Hepatocyte (in vitro differentiated cells): ENCODE data around the gene FAM181A. TPM values are rescaled to one million over a fixed set of nuclear protein-coding genes. Genes with fewer than 3 reads are reported as not detected.

Experiments
- DNase-seq: peaks from one replicate; pipeline ENCODE4 v3.0.0-alpha.2; 2016; ENCODE audit warnings: low spot score
- H2AFZ ChIP-seq: fragments of 200-600 bp; sonication (generic); 2 replicates; pipeline ENCODE4 v1.6.0; 2016; ENCODE audit warnings: antibody characterized with exemption, mild to moderate bottlenecking
- H3K27ac ChIP-seq: fragments of 200-600 bp; sonication (generic); 2 replicates; pipeline ENCODE4 v1.5.1; 2016; ENCODE audit warnings: mild to moderate bottlenecking
- H3K27me3 ChIP-seq: fragments of 200-600 bp; sonication (generic); 2 replicates; pipeline ENCODE4 v1.6.1; 2016
- H3K36me3 ChIP-seq: fragments of 200-600 bp; sonication (generic); replicated peaks from 2 replicates; pipeline ENCODE4 v1.5.1; 2016; ENCODE audit warnings: low read depth; ENCODE audit not compliant: insufficient read depth
- H3K4me1 ChIP-seq: fragments of 200-600 bp; sonication (generic); 2 replicates; pipeline ENCODE4 v1.5.1; 2016; ENCODE audit warnings: mild to moderate bottlenecking, moderate library complexity; ENCODE audit not compliant: insufficient read depth
- H3K4me2 ChIP-seq: fragments of 200-600 bp; sonication (generic); 2 replicates; pipeline ENCODE4 v1.6.0; 2016
- H3K4me3 ChIP-seq: fragments of 200-600 bp; sonication (generic); 2 replicates; pipeline ENCODE4 v1.5.1; 2016; ENCODE audit warnings: mild to moderate bottlenecking
- H3K79me2 ChIP-seq: fragments of 200-600 bp; sonication (generic); 2 replicates; pipeline ENCODE4 v1.6.0; 2017; ENCODE audit warnings: mild to moderate bottlenecking
- H3K9me2 ChIP-seq: fragments of 200-600 bp; sonication (generic); replicated peaks from 2 replicates; pipeline ENCODE4 v1.6.0; 2017; ENCODE audit warnings: mild to moderate bottlenecking; ENCODE audit not compliant: insufficient read depth
- H3K9me3 ChIP-seq: fragments of 200-600 bp; sonication (generic); 2 replicates; pipeline ENCODE4 v1.5.1; 2016; ENCODE audit warnings: low read depth, mild to moderate bottlenecking
- H4K20me1 ChIP-seq: fragments of 200-600 bp; sonication (generic); 2 replicates; pipeline ENCODE4 v1.6.0; 2016; ENCODE audit warnings: mild to moderate bottlenecking; ENCODE audit not compliant: insufficient read depth, poor library complexity, severe bottlenecking
- CTCF ChIP-seq: fragments of 200-600 bp; sonication (generic); IDR thresholded peaks from 2 replicates; pipeline ENCODE4 v1.5.1; 2016; ENCODE audit warnings: antibody characterized with exemption, mild to moderate bottlenecking; ENCODE audit not compliant: poor library complexity
- EZH2 ChIP-seq: fragments of 200-600 bp; sonication (generic); IDR thresholded peaks from 2 replicates; pipeline ENCODE4 v1.6.1; 2016; ENCODE audit warnings: antibody characterized with exemption, mild to moderate bottlenecking, borderline replicate concordance
- EZH2phosphoT487 ChIP-seq: fragments of 200-600 bp; sonication (generic); IDR thresholded peaks from one replicate; pipeline ENCODE4 v1.6.1; 2018; ENCODE audit warnings: antibody characterized with exemption, mild to moderate bottlenecking, low read depth, moderate library complexity; ENCODE audit not compliant: unreplicated experiment, severe bottlenecking
- WGBS: methylation state at CpG from one replicate; pipeline ENCODE4 v1.1.6; 2016; ENCODE audit warnings: low lambda C conversion rate; ENCODE audit errors: missing lambda C conversion rate; 5-methylcytosine and 5-hydroxymethylcytosine counted together
- polyA plus RNA-seq: library from polyadenylated mRNA; unstranded; fragments of >200 nt; fragmentation: Nextera tagmentation; extraction: Ambion mirVana; gene quantifications from 2 replicates; pipeline ENCODE4 v1.2.1, GENCODE V29; 2016
- total RNA-seq: library from RNA; depleted of rRNA; stranded (reverse); fragments of >200 nt; gene quantifications from 2 replicates; pipeline ENCODE4 v1.2.3, GENCODE V29; 2014

The FAM181A gene
- total and polyA plus RNA-seq, 2 experiments from 2014 or later = not detected

GRCh38 chr14:93944348-93945069 is 17.4 kb downstream of the FAM181A start:
- H3K27ac ChIP-seq = no peak overlapping the region

GRCh38 chr14:93945070-93945399 is 17.9 kb downstream of the FAM181A start:
- H3K79me2 ChIP-seq = no peaks in the 10 kb centered on the region
- no peaks in the 10 kb centered on the region for H4K20me1 ChIP-seq
- TF ChIP-seq EZH2phosphoT487 = no peak
- no peak for TF ChIP-seq CTCF
- no peak for TF ChIP-seq EZH2
- H3K4me3 ChIP-seq = no peak overlapping the region
- H3K27me3 ChIP-seq = no peaks in the 10 kb centered on the region
- H3K4me2 ChIP-seq = no peak overlapping the region
- no peak overlapping the region for H3K27ac ChIP-seq
- no peak overlapping the region for H2AFZ ChIP-seq
- no peak for DNase-seq
- no peaks in the 10 kb centered on the region for H3K9me2 ChIP-seq
- H3K36me3 ChIP-seq = no peaks in the 10 kb centered on the region
- 89% methylated on average over 5 of the region's 5 CpGs for WGBS
- peaks cover 3% of the 10 kb centered on the region for H3K4me1 ChIP-seq
- H3K9me3 ChIP-seq = no peaks in the 10 kb centered on the region

More at GRCh38 chr14:93944348-93945069, 17.4 kb downstream of the FAM181A start:
- no peaks in the 10 kb centered on the region for H3K9me2 ChIP-seq
- 89% methylated on average over 13 of the region's 16 CpGs for WGBS
- H3K4me2 ChIP-seq = no peak overlapping the region
- H4K20me1 ChIP-seq = no peaks in the 10 kb centered on the region
- no peak for TF ChIP-seq EZH2
- no peak for TF ChIP-seq EZH2phosphoT487
- TF ChIP-seq CTCF = no peak
- H3K4me1 ChIP-seq = peaks cover 3% of the 10 kb centered on the region
- no peak overlapping the region for H3K4me3 ChIP-seq
- H3K36me3 ChIP-seq = no peaks in the 10 kb centered on the region
- no peak for DNase-seq
- no peaks in the 10 kb centered on the region for H3K27me3 ChIP-seq
- no peaks in the 10 kb centered on the region for H3K9me3 ChIP-seq
- no peak overlapping the region for H2AFZ ChIP-seq
- H3K79me2 ChIP-seq = no peaks in the 10 kb centered on the region

DNA sequence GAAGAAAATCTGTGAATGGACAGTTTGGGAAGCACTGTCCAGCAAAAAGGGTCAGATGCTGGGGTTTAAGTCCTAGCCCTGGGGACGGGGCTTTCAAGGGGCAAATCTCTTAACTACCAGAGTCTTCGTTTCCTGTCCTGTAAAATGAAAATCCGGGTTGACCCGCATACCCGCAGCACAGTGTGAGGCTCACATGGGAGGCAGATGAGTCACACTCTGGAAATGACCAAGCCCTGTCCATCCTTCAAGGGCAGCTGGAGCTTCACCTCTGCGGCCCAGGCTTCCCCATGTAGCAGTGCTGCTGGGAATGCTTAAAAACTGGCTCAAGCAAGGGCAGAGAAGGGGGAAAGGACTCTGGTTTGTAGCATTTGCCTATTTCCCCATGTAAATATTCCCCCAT is 19.0 kb downstream of the FAM181A start:
- H3K9me2 ChIP-seq = no peaks in the 10 kb centered on the region
- DNase-seq = peak; percentile 42
- H3K4me1 ChIP-seq = peaks cover 3% of the 10 kb centered on the region
- H3K27me3 ChIP-seq = no peaks in the 10 kb centered on the region
- H2AFZ ChIP-seq = no peak overlapping the region
- H3K36me3 ChIP-seq = no peaks in the 10 kb centered on the region
- H3K79me2 ChIP-seq = no peaks in the 10 kb centered on the region
- peak overlapping the region; percentile 88 for H3K27ac ChIP-seq
- H4K20me1 ChIP-seq = no peaks in the 10 kb centered on the region
- no peak overlapping the region for H3K4me3 ChIP-seq
- WGBS = 64% methylated on average over 6 of the region's 6 CpGs
- H3K4me2 ChIP-seq = no peak overlapping the region
- no peak for TF ChIP-seq EZH2phosphoT487
- TF ChIP-seq EZH2 = no peak
- no peak for TF ChIP-seq CTCF
- no peaks in the 10 kb centered on the region for H3K9me3 ChIP-seq
